Measurements from ENCODE around the gene ABCA13.
A peak's percentile ranks its signal among the peaks of the same experiment; 100 is the strongest.

The ABCA13 gene

DNA sequence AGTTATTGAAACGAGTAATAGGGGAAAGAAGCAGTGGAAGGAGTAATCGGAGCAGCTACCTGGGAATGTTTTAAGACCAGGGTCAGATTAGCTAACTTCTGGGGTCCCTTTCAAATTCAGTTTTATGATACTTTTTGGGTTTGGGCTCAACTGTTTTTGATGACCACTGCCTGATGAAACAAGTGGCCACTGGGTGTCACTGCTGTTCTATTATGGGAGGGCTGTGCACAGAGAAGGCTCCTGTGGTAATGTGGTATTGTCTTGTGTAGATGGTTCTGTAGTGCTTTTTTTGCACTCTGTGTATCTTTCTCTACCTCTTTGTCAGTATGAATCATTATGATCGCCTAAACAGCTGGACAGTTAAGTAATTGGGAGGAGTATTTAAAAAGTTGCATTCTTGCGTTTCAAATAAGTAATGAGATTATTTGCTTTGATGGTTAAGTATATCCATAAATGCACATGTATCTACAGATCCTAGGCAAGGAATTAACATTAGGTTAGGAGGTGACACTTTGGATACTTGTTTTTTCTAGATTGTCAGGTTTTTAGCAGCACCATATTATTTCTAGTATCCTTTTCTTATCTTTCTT is 128.4 kb downstream of the ABCA13 start:
- DNase-seq, result peak; percentile 44

- no peak for DNase-seq
Observed at GRCh38 chr7:48300301-48300700, 129.0 kb downstream of the ABCA13 start.

DNA sequence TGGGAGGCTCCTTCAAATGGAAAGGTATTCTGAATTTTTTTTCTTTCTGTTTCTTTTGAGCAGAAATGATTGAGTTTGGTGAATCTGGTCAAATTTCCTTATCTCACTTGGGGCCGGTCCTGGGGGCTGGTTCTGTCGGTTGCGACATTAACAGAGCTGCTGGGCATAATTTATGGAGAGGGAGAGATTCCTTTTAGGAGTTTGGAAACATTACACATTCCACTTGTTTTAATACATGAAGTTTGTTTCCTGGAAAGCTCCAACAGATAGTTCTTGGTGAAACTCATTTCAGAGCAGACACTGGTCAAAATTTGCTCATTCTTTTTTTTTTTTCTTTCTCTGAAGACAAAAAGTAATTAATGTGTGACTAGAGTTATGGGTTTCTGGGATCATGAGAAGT is 129.9 kb downstream of the ABCA13 start:
- DNase-seq, result peak; percentile 4

GRCh38 chr7:48304641-48305040 is 133.4 kb downstream of the ABCA13 start:
- DNase-seq, result no peak

- DNase-seq, result no peak
Observed at GRCh38 chr7:48305661-48306060, 134.4 kb downstream of the ABCA13 start.

DNA sequence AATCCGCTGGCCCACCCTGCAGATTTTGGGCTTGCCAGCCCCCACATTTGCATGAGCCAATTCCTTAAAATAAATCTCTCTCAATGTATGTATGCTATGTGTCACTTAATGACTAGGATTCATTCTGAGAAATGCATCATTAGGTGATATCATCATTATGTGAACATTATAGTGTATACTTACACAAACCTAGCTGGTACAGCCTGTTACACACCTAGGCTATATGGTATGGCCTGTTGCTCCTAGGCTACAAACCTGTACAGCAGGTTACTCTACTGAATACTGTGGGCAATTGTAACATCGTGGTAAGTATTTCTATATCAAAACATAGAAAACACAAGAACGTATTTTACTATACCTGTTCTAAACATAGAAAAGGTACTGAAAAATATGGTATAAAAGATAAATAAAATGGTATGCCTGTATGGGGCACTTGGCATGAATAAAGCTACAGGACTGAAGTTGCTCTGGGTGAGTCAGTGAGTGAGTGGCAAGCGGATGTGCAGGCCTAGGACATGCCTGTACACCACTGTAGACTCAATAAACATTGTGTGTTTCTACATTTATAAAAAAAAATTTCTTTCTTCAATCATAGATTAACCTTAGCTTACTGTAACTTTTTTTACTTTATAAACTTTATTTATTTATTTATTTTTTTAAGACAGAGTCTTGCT is 135.9 kb downstream of the ABCA13 start:
- DNase-seq, result no peak

DNA sequence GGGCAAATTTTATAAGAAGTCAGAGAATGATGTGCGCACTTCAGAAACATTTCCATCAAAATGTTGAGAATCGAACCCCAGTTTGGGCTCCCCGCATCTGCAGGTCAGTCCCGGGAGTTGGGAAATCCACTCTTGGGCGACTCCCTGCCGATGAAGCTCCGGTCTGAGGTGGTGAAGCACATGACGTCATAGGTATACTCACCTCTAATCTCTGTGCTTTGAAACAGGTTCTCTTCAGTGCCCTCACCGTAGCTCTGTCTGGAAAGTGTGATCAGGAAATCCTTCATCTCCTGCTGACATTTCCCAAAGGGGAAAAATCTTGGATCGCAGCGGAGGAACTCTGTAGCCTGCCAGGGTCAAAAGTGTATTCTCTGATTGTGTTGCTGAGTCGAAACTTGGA is 138.5 kb downstream of the ABCA13 start:
- no peak for DNase-seq

DNA sequence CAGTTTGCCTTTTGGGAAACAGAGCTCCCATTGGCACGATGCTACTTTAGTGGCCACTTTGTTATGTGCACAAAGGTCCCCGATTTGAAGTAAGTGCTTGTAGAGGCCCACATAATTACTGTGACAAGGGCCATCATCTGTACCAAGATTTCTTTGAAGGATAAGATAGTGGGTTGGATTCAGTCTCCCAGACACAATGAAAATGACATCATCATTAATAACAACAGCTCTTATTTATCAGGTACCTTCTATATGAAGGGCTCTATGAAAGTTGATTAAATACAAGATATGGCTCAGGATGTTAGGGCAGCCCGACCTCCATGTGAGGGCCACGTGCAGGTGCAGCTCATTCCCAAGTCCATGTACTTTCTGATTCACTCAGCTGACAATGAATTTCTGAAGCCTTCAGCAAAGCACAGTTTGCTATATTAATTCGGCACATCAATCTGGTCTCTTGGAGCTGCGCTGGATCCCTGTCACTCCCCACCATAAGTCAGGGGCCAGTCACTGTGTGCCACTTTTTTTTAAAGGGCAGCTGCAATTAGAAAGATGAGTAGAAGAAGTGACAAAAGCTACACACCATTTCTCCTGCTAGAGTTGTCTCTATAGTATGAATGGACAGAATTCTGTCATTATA is 140.3 kb downstream of the ABCA13 start:
- DNase-seq, result no peak

DNA sequence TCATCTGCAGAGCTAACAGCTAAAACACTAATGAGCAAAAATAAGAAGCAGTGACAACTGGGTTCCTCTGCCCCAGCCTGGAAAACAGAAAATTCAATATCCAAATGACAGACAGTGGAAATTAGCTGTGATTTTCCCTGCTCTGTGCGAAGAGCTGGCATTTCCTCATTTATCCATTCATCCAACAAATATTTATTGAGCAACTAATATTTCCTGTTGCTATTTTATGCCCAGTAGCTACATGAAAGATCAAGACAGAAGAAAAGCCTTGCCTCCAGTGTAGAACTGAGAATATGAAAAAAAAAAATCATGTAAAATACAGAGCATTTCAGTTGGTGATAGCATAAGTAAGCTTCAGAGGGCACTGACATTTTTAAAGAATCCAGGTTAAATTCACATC is 140.9 kb downstream of the ABCA13 start:
- DNase-seq, result no peak

DNA sequence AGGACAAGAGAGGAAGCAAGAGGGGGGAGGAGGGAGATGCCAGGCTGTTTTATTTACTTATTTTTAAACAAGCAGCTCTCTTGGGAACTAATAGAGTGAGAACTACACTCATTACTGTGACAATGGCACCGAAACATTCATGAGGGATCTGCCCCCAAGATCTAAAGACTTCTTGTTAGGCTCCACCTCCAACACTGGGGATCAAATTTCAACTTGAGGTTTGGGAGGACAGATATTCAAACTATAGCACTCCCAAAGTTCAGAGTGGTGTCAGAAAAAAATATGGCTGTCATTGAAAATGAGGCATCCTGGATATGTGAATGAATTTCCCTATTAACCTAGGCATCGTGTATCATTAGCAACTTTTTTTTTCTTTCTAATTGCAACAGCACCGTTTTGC is 145.5 kb downstream of the ABCA13 start:
- DNase-seq, result no peak

GRCh38 chr7:48317360-48317759 is 146.1 kb downstream of the ABCA13 start:
- DNase-seq, result no peak

DNA sequence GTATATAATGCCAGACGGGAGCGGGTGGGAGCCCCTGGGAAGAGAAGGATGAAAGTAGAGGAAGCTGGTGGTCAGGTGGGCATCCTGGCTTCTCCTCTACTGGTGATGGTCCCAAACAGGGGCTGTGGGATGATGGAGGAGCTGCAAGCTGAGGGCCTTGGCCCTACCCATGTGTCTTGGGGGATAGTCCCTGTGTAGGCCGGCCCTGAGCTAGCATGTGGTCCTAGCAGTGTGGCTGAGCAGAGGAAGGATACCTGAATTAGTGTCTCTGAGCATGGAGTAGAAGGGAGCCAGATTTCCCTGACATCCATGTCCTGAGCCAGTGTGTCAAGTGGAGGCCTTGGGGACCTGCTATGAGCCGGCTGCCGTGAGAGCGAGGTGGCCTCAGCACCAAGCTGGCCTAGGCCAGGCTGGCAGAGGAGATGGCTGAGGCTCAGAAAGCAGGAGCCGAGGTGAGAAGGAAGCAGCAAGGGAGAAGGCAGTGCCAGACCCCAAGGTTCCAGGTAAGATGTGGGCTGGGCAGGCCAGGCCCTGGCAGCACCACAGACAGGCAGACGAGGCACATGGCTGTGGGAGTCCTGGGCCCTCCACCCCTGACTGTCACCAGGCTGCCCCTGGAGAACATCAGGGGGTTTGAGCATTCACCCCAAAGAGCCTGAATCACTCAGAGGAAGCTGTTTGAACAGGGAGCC is 150.2 kb downstream of the ABCA13 start:
- DNase-seq, result no peak

GRCh38 chr7:48337012-48337621 is 165.9 kb downstream of the ABCA13 start:
- no peak for DNase-seq

- DNase-seq, result no peak
Observed at GRCh38 chr7:48337781-48338180, 166.5 kb downstream of the ABCA13 start.

DNA sequence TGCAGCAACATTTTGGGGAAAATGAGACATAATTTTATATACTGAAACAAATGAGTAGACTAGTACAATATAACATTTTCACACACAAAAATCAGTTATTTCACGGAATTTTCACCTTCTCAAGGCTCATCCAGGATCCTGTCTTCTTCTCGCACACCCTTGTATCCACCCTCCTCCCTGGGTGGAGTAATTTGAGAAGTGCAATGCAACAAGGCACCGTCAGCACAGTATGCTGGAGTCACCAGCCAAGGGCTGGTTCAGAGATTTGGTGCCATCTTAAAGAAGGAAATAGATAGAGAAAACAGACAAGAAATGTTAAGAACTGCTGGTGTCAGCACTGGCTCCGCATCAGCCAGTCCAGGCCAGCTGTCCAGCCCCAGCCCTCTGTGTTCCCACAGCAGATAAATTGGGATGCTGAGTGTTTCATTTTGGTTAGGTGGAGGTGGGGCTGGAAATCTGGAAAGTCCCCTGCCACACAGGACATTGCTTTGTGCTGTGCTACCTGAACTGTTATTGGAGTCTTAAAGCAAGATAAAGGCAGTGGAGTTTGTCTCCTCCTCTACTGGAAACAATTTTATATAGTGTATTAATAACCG is 176.1 kb downstream of the ABCA13 start:
- no peak for DNase-seq

DNA sequence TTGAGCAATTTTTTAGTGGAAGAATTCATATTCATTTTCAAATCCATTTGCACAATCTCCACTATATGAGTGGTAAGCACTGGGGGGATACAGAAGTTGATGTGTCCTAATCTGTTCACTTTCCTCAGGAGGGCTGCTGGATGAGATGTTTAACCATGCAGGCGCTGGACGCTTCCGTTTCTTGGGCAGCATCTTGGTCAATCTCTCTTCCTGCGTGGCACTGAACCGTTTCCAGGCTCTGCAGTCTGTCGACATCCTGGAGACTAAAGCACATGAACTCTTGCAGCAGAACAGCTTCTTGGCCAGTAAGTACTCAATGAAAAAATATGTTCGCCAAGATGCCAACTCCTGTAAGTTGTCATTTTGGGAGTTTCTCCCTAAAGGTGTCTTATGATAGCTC is 179.3 kb downstream of the ABCA13 start:
- no peak for DNase-seq

DNA sequence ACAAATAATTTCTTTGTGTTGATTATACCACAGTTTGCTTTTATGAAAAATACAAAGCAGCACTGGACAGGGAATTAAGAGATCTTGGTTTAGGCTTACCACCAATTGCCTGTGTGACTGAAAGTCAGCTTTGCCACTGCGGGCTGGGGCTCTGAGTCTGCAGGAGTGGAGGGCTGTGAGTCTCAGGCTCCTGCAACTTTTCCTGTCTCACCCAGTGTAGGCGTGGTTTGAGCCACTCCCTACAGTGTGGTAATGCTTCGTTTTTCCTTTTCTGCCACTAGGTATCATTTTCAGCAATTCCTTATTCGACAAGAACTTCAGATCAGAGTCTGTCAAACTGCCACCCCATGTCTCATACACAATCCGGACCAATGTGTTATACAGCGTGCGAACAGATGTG is 180.6 kb downstream of the ABCA13 start:
- no peak for DNase-seq

DNA sequence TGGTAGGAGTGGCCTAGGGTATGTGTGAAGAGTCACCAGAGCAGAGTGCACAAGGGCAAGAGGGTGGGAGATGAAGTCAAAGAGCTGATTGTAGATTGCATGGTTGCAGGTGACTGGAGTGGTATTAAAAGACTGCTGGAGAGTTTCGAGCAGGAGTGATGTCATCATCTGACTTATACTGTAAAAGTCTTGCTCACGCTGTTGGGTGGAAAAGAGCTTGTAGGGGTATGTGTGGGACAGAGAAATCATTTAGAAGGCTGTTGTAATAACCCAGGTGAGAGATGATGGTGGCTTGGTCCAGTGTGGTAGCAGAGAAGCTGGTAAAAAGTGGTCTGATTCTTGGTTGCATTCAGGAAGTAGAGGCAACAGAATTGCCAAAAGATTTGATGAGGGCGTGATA is 184.1 kb downstream of the ABCA13 start:
- DNase-seq, result no peak

DNA sequence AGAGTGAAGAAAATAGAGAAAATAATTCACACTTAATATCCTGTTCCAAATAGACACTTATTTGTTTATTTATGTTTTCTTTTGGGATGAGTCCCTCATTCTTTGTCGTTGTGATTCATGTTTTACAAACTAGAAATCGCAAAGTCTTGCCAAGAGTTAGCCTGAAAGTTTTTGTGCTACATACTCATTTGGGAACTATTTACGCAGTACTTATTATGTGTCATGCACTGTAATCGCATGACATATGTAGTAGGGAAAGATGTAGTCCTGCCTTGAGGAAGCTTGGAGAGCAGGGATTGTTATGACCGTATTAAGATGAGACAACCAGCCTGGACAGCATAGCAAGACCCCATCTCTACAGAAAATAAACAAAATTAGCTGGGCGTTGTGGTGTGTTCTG is 189.3 kb downstream of the ABCA13 start:
- no peak for DNase-seq

DNA sequence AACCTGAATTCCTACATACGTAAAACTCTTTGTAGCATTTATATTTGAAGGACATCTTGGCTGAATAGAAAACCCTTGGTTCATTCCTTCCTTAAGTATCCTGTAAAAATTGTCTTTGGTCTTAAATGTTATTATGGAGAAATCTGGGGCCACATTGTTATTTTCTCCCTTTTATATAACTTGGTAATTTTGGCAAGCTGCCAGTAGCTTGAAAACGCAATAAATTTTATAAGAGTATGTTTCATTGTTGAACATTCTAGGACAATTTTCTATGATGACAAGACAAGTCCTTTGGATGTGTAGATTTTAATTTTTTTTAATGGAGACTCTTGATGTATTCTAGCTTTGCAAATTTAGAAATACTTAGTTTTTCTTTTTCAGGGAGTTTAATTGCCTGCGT is 191.9 kb downstream of the ABCA13 start:
- DNase-seq, result no peak

DNA sequence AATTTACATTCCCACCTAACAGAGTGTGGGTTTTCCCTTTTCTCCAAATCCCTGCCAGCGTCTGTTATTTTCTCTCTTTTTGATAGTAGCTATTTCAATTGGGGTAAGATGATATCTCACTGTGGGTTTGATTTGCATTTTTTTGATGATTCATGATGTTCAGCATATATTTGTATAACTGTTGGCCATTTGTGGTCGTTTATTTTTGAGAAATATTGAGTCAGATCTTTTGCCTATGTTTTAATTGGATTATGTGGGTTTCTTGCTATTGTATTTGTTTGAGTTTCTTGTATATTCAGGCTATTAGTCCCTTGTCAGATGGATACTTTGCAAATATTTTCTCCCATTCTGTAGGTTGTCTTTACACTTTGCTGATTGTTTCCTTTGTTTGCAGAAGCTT is 193.8 kb downstream of the ABCA13 start:
- DNase-seq, result no peak

DNA sequence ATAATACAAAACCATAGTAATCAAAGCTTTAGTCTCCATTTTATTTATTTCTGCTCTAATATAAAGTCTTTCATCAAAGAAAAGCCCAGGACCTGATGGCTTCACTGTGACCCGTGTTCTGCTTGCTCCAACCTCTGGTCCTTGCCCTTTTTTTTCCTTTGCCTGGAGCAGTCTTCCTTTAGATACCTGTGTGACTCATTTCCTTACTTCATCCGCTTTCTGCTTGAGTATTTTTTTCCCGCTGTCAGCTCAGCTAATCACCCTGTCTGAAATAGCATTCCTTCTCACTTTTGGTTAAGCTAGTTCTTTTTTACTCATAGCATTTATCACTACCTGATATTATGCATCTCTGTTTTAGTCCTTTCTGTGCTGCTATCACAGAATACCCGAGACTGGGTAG is 194.8 kb downstream of the ABCA13 start:
- peak; percentile 38 for DNase-seq

- no peak for DNase-seq
Observed at GRCh38 chr7:48376263-48376662, 205.0 kb downstream of the ABCA13 start.

All from NCI-H226 (cell line).